G401 (cell line): ENCODE measurements around the gene ILKAP. TPM values are rescaled to one million over a fixed set of nuclear protein-coding genes. Genes with fewer than 3 reads are reported as not detected.

Experiments used
- DNase-seq: peaks from one replicate; pipeline ENCODE4 v3.0.0-alpha.2; 2015; ENCODE audit warnings: low spot score
- in situ Hi-C: cut with HindIII; loops from 2 replicates; pipeline ENCODE4 v1.10.0; 2016; ENCODE audit warnings: low sequenced_read_pairs, mixed read lengths
- total RNA-seq: library from RNA; depleted of rRNA; stranded (reverse); fragments of >200 nt; shearing (Covaris generic); gene quantifications from 2 replicates; pipeline ENCODE4 v1.2.3, GENCODE V29; 2014

Gene ILKAP
- total RNA-seq, 1 experiment from 2014 or later, result 65.1 TPM

GRCh38 chr2:238168196-238169047, 35.1 kb downstream of the ILKAP start:
- in situ Hi-C loops, result no loop called here
- no peak for DNase-seq

DNA sequence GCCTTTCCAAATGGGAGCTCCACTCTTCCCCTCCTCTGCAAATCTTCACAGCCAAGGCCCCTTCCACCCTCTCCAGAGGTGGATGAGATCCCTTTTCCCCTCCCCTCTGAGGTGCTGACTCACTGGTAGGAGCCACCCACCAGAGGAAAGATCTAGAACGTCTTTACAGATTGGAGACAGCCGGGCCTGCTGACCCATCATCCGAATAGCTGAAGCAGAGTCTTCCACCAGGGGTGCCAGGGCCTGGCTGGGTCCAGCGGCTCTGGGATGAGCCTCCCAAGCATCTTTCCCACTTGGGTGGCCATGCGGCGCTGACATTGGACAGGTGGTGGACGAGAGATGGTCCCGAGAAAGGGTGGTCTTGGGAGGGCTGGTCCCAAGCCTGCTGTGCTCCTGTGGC, 35.7 kb downstream of the ILKAP start:
- in situ Hi-C loops, result no loop called here
- no peak for DNase-seq

DNA sequence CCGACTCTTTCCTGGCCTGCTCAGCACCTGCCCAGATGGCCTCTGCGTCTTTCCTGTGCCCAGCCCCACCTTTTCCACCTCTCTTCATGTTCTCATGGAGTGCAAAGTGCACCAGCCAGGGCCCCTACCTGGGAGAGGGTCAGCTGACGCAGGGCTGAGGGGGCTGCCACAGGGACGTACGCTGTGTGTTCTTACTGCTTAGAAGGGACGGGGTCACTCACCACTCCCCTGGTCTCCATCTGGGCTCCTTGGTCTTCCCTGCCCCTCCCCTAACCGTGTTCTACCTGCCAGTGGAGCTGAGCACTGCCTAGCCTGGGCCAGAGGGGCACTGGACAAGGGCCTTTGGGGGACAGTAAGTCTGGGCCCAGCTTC, 36.2 kb downstream of the ILKAP start:
- DNase-seq, result no peak
- in situ Hi-C loops, result no loop called here

DNA sequence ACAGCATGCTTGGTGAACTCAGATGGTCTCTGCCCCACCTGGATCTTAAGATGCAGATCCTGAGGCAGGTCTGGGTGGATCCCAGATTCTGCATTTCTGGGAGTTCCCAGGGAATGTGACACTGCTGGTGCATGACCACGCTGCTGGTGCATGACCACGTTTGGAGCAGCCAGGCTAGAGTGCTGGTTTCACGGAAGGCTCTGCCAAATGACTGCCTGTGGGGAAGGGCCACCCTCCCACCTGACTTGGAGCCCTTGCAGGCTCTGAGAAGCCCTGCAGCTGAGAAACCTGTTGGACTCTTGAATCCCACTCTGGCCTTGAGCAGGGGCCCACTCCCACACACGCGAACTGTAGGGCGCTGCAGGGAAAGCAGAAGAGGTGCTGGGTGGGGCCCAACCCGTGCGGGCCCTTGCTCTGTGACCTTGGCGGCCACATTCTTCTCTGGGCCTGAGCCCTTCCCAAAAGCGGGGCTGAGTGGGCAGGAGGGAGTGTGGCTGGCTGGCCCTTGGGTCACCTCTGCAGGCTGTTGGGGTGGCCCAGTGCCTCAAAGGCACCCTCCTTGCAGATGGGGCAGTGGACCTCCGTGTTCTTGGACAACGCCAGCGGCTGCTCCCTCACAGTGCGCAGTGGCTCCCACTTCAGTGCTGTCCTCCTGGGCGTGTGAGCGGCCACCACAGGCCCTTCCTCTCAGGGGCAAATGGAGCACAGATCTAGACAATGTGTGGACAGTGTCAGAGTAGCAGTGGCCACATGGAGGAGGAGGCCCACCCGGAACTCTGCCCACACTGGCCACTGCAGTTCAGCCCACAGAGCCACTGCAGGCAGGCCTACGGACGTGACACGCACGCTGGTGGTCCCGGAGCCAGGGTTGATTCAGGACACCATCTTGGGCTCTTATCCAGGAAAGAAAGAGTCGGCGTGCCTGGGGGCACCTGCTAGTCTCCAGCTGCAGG, 36.8 kb downstream of the ILKAP start:
- no peak for DNase-seq
- in situ Hi-C loops, result no loop called here

DNA sequence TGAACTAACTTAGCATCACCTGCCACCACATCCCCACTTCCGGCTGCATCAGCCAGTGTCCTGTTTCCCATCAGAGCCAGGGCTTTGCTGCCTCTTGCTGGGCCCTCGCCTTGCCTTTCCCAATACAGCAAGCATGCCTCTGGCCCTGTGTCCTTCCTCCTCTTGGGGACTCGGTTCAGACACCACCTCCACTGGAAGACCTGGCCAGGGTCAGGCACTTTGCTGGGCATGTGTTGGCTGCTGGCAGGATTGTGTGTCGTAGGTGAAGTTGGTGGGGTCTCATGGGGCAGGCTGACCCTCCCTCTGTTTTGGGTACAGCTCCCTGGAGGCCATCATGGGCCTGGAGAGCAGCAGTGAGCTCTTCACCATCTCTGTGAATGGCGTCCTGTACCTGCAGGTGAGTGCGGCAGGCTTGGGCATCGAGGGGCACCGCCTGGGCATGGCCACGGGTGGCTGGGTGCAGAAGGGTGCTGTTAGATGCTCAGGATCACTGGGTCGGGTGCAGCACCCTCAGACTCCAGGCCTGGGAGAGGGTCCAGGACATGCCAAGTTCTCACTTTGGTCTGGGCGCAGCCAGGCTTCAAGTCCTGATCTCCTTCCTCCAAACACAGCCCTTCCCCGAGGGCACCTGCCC, 38.1 kb downstream of the ILKAP start:
- peak; percentile 58 for DNase-seq
- in situ Hi-C loops, result no loop called here

DNA sequence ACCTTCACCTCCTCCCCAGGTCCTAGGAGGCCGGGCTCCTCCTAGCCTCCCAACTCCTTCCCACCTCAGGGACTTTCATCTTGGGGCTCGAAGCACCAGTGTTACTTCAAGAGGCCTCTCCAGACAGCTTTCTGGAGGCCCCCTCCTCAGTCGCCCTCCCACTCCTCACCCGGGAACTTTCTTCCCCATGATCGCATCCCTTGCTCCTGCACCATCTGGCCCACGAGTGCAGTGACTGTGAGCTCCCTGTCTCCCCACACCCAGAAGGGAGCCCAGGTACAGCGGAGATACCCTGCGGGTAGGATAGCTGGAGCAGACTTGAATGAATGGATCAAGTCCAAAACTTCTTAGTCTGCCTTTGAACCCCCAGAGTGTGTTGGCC, 38.6 kb downstream of the ILKAP start:
- in situ Hi-C loops, result no loop called here
- no peak for DNase-seq

- DNase-seq, result no peak
- in situ Hi-C loops, result no loop called here
Measured at GRCh38 chr2:238163481-238164198, 39.9 kb downstream of the ILKAP start.

- in situ Hi-C loops, result no loop called here
- DNase-seq, result no peak
Measured at GRCh38 chr2:238162846-238163441, 40.6 kb downstream of the ILKAP start.

GRCh38 chr2:238162251-238162845, 41.1 kb downstream of the ILKAP start:
- DNase-seq, result no peak
- in situ Hi-C loops, result no loop called here

DNA sequence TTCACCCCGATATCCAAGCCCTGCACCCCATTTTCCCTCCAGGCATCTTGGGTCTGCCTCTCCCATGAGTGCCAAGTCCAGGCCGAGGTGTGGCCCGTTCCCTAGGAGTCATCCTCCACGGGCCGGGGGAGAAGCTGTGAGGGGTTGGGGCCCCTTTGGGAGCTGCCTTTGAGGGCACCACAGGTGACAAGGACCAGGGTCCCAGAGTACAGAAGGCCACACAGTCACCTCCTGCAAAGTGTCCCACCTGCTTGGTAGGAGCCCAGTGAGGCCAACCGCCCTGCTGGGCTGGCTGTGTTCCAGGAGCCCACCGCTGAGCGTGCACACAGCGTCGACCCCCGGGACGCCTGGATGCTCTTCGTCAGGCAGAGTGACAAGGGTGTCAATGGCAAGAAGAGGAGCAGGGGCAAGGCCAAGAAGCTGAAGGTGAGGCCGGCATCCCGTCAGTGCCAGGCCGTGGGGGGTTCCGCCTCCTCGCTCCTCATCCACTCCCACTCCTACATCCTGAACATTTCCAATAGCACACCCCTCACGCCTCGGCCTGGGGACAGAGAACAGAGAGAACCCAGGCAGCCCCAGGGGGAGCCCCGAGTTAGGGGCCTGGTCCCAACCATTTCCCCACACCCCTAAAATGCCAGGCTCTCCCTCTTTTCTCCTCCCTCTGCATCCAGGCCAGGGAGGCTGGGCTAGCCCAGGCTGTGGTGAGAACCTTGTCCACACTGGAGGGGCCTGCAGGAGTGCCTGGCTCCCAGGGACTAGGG, 42.0 kb downstream of the ILKAP start:
- in situ Hi-C loops, result no loop called here
- DNase-seq, result no peak

GRCh38 chr2:238160206-238161129, 43.0 kb downstream of the ILKAP start:
- DNase-seq, result no peak
- in situ Hi-C loops, result no loop called here

GRCh38 chr2:238159661-238160205, 43.8 kb downstream of the ILKAP start:
- DNase-seq, result no peak
- in situ Hi-C loops, result no loop called here

- in situ Hi-C loops, result no loop called here
- no peak for DNase-seq
Measured at GRCh38 chr2:238159071-238159539, 44.4 kb downstream of the ILKAP start.

DNA sequence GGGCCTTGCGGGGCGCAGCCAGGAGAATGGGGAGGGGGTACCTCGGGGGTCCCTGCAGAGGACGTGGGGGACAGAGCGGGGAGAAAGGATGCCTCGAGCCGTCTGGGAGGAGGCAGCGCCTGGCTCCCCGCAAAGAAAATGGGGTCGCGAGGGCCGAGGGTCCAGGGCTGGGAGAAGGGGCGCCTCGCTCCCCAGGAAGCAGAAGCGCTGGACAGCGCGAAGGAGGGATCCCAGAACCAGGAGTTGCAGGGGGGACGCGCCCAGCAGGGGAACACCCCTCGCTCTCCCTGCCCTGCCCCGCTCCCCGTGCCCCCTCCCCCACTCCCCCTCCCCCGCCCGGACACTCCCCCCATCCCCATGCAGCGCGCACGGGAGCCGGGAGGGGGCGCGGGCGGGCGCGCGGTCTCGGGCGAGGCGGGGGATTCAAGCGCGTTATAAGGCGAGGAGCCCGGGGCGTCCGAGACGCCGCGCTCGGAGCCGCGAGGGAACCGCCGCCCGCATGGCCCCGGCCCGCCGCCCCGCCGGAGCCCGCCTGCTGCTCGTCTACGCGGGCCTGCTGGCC, 44.9 kb downstream of the ILKAP start, which contains the start of gene ERFE:
TSS of gene ERFE (plus strand) at position 462 of the 562 bp plus-strand sequence. CDS start at position 500, 38 bp downstream.
- no peak for DNase-seq
- in situ Hi-C loops, result no loop called here

DNA sequence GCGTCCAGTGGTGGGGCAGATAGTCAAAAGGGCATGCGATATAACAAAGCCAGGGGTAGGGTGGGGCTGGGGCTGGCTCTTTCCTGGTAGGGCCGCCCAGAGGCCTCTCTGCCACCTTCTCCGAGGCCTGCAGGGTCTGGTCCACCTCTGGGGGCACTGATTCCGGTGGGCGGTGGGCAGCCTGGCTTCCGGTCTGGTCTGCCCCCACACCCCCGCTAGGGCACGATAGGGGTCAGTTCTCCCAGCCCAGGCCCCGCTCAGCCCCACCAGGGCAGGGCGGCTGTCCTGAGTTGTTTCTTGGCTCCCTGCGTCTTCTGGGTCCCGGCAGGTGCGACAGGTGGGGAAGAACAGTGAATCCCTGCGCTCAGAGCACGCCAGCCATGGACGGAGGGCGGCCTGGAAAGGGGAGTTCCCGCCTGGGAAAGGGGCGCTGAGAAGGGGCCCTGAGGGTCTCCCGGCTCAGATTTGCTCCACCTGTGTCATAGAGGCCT, 45.4 kb downstream of the ILKAP start:
- in situ Hi-C loops, result no loop called here
- no peak for DNase-seq

- in situ Hi-C loops, result no loop called here
- no peak for DNase-seq
Measured at GRCh38 chr2:238157506-238158017, 45.9 kb downstream of the ILKAP start.
